ENCODE results near the gene INO80E. TPM values are rescaled to one million over a fixed set of nuclear protein-coding genes. Genes with fewer than 3 reads are reported as not detected.

Gene INO80E
- polyA plus RNA-seq, 3 donors: 37.3 to 69.5 (median 50.1) TPM

DNA sequence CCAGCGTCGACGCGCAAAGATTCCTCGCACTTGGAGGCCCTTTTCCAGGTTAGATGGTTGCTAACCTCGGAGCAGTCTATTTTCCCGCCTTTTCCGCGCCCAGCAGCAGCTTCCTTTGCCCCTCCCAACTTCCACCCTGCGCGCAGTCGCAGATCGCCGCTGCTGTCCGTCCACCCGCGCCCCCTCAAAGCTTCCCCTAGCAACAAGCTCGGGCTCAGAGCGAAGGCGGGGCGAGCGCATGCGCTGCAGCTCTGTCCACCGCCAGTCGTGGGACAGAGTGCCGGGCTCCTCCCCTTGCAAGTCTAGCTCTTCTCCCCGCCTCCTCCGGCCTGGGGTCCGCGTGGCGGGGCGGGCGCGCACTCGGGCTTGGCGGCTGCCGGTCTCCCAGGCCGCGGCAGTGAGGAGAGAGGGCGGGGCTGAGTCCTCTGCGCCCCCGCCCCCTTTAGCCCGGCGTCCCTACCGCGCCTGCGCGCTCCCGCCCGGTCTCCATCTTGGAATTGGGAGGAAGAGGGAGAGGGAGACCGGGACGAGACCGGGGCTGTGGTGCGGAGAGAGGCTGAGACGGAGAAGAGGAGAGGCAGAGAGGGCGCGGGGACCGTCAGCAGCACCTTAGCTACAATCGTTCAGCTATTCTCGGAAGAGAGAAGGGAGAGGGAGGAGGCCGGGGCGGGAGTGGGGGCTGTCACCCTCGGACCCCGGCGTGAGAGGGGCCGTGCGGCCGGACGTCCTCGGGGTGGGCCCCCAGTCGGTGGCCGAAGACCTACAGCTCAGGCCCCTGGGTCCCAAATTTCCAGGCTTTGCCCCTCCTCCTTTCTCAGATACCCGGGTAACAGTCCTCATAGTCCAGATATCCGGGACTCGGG lies 22.4 kb upstream of the INO80E start, which contains the start of gene TAOK2:
Gene TAOK2 (plus strand): TSS at position 485 of the 863 bp plus-strand sequence. CDS start 3,905 bp downstream, outside the sequence.
- 1 to 2% (median 2%) methylated on average over 63 to 75 of the region's 75 CpGs for WGBS, 3 donors
- H3K27ac ChIP-seq (ENCODE audit: low read depth, low read length): no peak within 1 kb of the TSS

GRCh38 chr16:29974291-29975133 lies 21.5 kb upstream of the INO80E start:
- no peak overlapping the region for H3K27ac ChIP-seq (ENCODE audit: low read depth, low read length)
- 0 to 2% (median 2%) methylated on average over 30 to 31 of the region's 31 CpGs for whole genome bisulfite sequencing, 3 donors

DNA sequence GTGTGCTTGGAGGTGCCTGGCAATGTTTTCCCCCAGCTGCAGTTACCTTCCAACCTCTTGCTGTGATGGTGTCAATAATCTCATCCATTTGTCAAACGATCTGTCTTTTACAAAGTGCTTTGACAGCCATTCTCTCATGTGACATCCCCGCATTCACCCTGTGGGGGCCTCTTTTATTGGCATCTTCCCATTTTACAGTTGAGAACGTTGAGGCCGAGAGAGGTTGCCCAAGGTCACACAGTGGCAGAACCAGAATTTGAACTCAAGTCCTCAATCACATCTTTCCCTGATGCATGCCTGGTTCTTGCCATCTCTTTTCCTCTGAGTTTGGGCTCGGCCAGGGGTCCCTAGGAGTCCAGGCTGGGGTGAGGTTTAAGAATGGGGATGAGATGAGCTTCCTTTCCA lies 20.9 kb upstream of the INO80E start:
- no peak overlapping the region for H3K27ac ChIP-seq (ENCODE audit: low read depth, low read length)
- 42 to 62% (median 51%) methylated on average over 5 of the region's 5 CpGs for whole genome bisulfite sequencing, 3 donors

DNA sequence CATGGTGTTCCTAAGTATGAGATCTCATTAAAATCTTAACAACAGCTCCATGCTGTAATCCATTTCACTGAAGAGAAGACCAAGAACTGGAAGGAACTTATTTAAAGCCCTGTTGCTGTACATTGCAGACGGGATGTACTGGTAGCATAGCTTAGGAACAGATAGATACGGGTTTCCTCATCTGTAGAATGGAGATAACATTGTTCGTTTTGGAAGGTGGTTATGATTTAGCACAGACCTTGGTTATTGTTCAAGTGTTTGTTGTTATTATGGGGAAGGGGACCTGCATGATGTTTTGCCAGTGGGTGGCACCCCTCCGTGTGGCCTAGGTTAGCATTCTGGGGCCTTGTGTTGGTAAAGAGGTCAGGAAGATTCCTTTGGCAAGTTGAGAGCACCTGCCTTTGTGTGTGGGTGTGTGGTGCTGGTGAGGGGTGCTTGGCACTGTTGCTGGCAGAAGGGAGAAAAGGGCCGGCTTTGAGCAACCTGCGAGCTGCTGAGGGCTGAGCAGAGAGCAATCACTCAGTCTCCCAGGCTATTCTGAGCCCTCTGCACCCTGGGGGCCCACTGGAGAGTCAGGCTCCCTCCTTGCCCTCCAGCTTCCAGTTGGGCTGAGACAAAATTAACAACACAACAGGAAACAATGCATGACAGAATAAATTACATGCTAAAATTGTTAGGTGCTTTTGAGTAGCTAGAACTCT lies 20.1 kb upstream of the INO80E start:
- WGBS, 3 donors: 15 to 24% (median 19%) methylated on average over 6 of the region's 6 CpGs
- H3K27ac ChIP-seq (ENCODE audit: low read depth, low read length): no peak overlapping the region

GRCh38 chr16:29977063-29977825 lies 18.8 kb upstream of the INO80E start:
- WGBS, 3 donors: 56 to 82% (median 66%) methylated on average over 9 of the region's 9 CpGs
- H3K27ac ChIP-seq (ENCODE audit: low read depth, low read length): no peak overlapping the region

GRCh38 chr16:29978081-29978480 lies 18.0 kb upstream of the INO80E start:
- 86 to 90% (median 89%) methylated on average over 9 of the region's 9 CpGs for WGBS, 3 donors
- H3K27ac ChIP-seq (ENCODE audit: low read depth, low read length): no peak overlapping the region

- 83 to 92% (median 87%) methylated on average over 9 of the region's 9 CpGs for WGBS, 3 donors
Observed at GRCh38 chr16:29978564-29979270, 17.3 kb upstream of the INO80E start.

GRCh38 chr16:29982560-29983419 lies 13.3 kb upstream of the INO80E start:
- no peak overlapping the region for H3K27ac ChIP-seq (ENCODE audit: low read depth, low read length)
- 84 to 96% (median 90%) methylated on average over 17 to 24 of the region's 24 CpGs for WGBS, 3 donors

More at GRCh38 chr16:29978564-29979270, 17.3 kb upstream of the INO80E start:
- H3K27ac ChIP-seq (ENCODE audit: low read depth, low read length): no peak overlapping the region

GRCh38 chr16:29983420-29984136 lies 12.5 kb upstream of the INO80E start:
- WGBS, 3 donors: 82 to 92% (median 88%) methylated on average over 12 of the region's 12 CpGs
- H3K27ac ChIP-seq (ENCODE audit: low read depth, low read length): no peak overlapping the region

- H3K27ac ChIP-seq (ENCODE audit: low read depth, low read length): no peak overlapping the region
Observed at GRCh38 chr16:29984137-29984763, 11.8 kb upstream of the INO80E start.

DNA sequence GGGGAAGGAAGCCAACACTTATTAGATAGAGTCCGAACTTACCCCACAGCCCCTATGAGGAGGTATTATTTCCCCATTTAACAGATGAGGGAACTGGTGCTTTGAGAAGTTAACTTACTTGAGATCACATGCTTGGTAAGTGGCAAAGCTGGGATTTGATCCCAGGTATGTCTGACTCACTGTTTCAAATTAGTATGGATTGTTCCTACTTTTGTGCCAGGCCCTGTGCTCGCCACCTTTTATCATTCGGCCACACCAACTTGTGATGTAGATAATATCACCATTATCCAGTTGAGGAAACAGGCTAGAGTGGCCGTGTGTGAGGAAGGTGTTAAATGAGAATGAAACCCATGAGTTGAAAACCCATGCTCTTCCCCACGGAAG lies 11.3 kb upstream of the INO80E start:
- 85 to 90% (median 88%) methylated on average over 5 of the region's 5 CpGs for whole genome bisulfite sequencing, 3 donors

More at GRCh38 chr16:29984137-29984763, 11.8 kb upstream of the INO80E start:
- 85 to 91% (median 88%) methylated on average over 6 of the region's 6 CpGs for WGBS, 3 donors

DNA sequence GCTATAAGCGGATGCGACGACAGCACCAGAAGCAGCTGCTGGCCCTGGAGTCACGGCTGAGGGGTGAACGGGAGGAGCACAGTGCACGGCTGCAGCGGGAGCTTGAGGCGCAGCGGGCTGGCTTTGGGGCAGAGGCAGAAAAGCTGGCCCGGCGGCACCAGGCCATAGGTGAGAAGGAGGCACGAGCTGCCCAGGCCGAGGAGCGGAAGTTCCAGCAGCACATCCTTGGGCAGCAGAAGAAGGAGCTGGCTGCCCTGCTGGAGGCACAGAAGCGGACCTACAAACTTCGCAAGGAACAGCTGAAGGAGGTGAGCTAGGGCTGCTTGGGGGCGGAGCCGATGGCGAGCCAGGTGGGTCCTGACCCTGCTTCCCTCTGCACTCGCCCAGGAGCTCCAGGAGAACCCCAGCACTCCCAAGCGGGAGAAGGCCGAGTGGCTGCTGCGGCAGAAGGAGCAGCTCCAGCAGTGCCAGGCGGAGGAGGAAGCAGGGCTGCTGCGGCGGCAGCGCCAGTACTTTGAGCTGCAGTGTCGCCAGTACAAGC lies 10.7 kb upstream of the INO80E start:
- WGBS, 3 donors: 94 to 96% (median 95%) methylated on average over 28 of the region's 28 CpGs
- no peak overlapping the region for H3K27ac ChIP-seq (ENCODE audit: low read depth, low read length)

More for the DNA sequence above, 11.3 kb upstream of the INO80E start:
- no peak overlapping the region for H3K27ac ChIP-seq (ENCODE audit: low read depth, low read length)

- H3K27ac ChIP-seq (ENCODE audit: low read depth, low read length): no peak overlapping the region
- 91 to 96% (median 94%) methylated on average over 20 of the region's 20 CpGs for WGBS, 3 donors
Observed at GRCh38 chr16:29986231-29986630, 9.8 kb upstream of the INO80E start.

DNA sequence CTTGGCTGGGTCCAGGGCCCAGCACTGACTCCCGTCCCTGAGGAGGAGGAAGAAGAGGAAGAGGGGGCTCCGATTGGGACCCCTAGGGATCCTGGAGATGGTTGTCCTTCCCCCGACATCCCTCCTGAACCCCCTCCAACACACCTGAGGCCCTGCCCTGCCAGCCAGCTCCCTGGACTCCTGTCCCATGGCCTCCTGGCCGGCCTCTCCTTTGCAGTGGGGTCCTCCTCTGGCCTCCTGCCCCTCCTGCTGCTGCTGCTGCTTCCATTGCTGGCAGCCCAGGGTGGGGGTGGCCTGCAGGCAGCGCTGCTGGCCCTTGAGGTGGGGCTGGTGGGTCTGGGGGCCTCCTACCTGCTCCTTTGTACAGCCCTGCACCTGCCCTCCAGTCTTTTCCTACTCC lies 9.1 kb upstream of the INO80E start:
- 91 to 95% (median 93%) methylated on average over 3 to 5 of the region's 5 CpGs for WGBS, 3 donors
- no peak overlapping the region for H3K27ac ChIP-seq (ENCODE audit: low read depth, low read length)
